Heart left ventricle (tissue), 16 donors: ENCODE data around the gene PTK6. TPM values are rescaled to one million over a fixed set of nuclear protein-coding genes. Genes with fewer than 3 reads are reported as not detected.

Experiments used
- ATAC-seq, 4 donors: fragments of 200-7000 bp; cut with Tn5 transposase; one replicate each; pipeline ENCODE4 v1.9.1; 2020 to 2022; ENCODE audit warnings: moderate library complexity in 4 of 4, mild to moderate bottlenecking in 3 of 4, moderate number of reproducible peaks in 1 of 4
- DNase-seq, 5 donors: peaks; one replicate each; pipeline ENCODE4 v3.0.0-alpha.2; 2020
- H3K27ac ChIP-seq, 12 donors: fragments of 200-600 bp; sonication (generic) in 4 of 12; one replicate each; pipeline versions ENCODE4 v1.5.0 to v1.8.0; 2016 to 2022; ENCODE audit warnings: mild to moderate bottlenecking in 2 of 12
- H3K27me3 ChIP-seq, 9 donors: fragments of 200-600 bp; sonication (generic) in 2 of 9; one replicate each; pipeline versions ENCODE4 v1.5.1 to v1.8.0; 2016 to 2022; ENCODE audit warnings: mild to moderate bottlenecking in 3 of 9
- H3K36me3 ChIP-seq, 9 donors: fragments of 200-600 bp; sonication (generic) in 2 of 9; one replicate each; pipeline versions ENCODE4 v1.5.0 to v1.8.0; 2018 to 2022; ENCODE audit warnings: mild to moderate bottlenecking in 2 of 9
- H3K4me1 ChIP-seq, 12 donors: fragments of 200-600 bp; sonication (generic) in 4 of 12; one replicate each; pipeline versions ENCODE4 v1.5.0 to v1.8.0; 2016 to 2022; ENCODE audit warnings: mild to moderate bottlenecking in 3 of 12
- H3K4me3 ChIP-seq, 12 donors: fragments of 200-600 bp; sonication (generic) in 4 of 12; one replicate each; pipeline versions ENCODE4 v1.5.0 to v1.8.0; 2017 to 2022; ENCODE audit warnings: mild to moderate bottlenecking in 9 of 12, moderate library complexity in 4 of 12
- H3K9me3 ChIP-seq, 12 donors: fragments of 200-600 bp; sonication (generic) in 4 of 12; one replicate each; pipeline versions ENCODE4 v1.5.0 to v1.8.0; 2016 to 2022; ENCODE audit warnings: mild to moderate bottlenecking in 1 of 12
- POLR2A ChIP-seq, 2 donors: fragments of 450-650 bp; IDR thresholded peaks; one replicate each; pipeline ENCODE4 v1.6.1; 2017; ENCODE audit warnings: antibody characterized with exemption in 2 of 2, mild to moderate bottlenecking in 2 of 2, moderate library complexity in 2 of 2
- WGBS, 4 donors: extraction: QIAGEN DNeasy Blood & Tissue Kit in 2 of 4; methylation state at CpG; one replicate each; pipeline versions ENCODE4 v1.1.5 to v1.1.7; 2013 to 2018; 5-methylcytosine and 5-hydroxymethylcytosine counted together
- intact Hi-C, 10 donors: fragments of 100-400 bp; cut with DNase I; formaldehyde crosslinking; loops; one replicate each; pipeline versions ENCODE4 v1.11.1 to v1.14.2; 2022
- polyA plus RNA-seq, 2 donors: library from polyadenylated mRNA; stranded (reverse); fragments of 200-250 nt; gene quantifications; one replicate each; pipeline ENCODE4 v1.2.3, GENCODE V29; 2013
- total RNA-seq, 9 donors: library from RNA; depleted of rRNA in 2 of 9; stranded (reverse); fragments of >200 nt in 2 of 9; fragmentation: NEBNext Ultra II Directional in 3 of 9; extraction: Animal tissue kit (Norgen Biotek cat#: 25700) in 3 of 9; gene quantifications; one replicate each; pipeline versions ENCODE4 v1.1.0 to v1.2.4, GENCODE V29; 2016 to 2023
- TF ChIP-seq, protein P1 (sequence below), 12 donors: fragments of 200-600 bp; sonication (generic) in 4 of 12; IDR thresholded peaks; one replicate each; pipeline versions ENCODE4 v1.5.0 to v1.8.0; 2018 to 2022; ENCODE audit warnings: antibody characterized with exemption in 12 of 12, mild to moderate bottlenecking in 5 of 12
- donor health status: ischemic (EF 13 %, LVEDD 7.1; RV severe dilation, severe dysfunction).
- donor health status: healthy with polysubstance abuse.
- donor health status: DM: no; HTN: yes; CAD: no.
- donor health status: DM: no; HTN: no; CAD: no.
- donor health status: ischemic (EF 25% LVEDD 6.9; RV normal size, moderate dysfunction).
- donor health status: ischemic (EF 25% LVEDD 5.7; RV mildly dilated, moderate dysfunction).
- donor health status: healthy.
- donor health status: DM: yes; HTN: yes; CAD: no.
- donor health status: ischemic (EF 35%, LVEDD 5.7; RV mildly dilated, moderate dysfunction).
- donor health status: nonischemic (EF 11% LVEDD 7.7; RV severe dilation, severe dysfunction).
- donor health status: DM: yes; HTN: yes; CAD: no.
- donor health status: PGD.
- donor health status: ischemic (EF 29% LVEDD 5.4; RV normal size, mild dysfunction).
- donor health status: nonischemic (EF 23%, LVEDD 6.1; RV moderate dilation, normal function).

The PTK6 gene
- total and polyA plus RNA-seq, 11 donors = 0.04 to 0.29 (median 0.12) TPM; not detected in 7

DNA sequence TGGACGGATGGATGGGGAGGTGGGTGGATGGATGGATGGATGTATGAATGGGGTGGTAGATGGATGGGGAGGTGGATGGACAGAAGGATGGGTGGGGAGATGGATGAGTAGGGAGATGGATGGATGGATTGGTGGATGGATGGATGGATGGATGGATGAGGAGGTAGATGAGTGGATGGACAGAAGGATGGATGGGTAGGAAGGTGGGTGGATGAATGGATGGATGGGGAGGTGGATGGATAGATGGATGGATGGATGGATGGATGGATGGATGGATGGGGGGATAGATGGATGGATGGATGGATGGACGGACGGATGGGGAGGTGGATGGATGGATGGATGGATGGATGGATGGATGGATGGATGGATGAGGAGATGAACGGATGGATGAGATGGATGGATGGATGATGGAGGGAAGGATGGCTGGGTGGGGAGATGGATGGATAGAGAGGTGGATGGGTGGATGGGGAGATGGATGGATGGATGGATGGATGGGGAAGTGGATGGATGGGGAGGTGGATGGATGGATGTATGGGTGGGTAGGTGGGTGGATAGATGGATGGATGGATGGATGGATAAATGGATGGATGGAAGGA, 45.4 kb downstream of the PTK6 start:
- intact Hi-C loops = no loop called here
- ATAC-seq (no peak), DNase-seq (no peak)
- Histone ChIP-seq H3K27me3 (peaks cover 9 to 50% (median 17%) of the 10 kb centered on the region in 9 donors), H3K36me3 (peaks cover 0 to 70% (median 13%) of the 10 kb centered on the region in 9 donors), H3K4me3 (no peak overlapping the region), H3K27ac (no peak overlapping the region), H3K4me1 (peaks cover 2 to 42% (median 21%) of the 10 kb centered on the region in 12 donors), H3K9me3 (no peaks in the 10 kb centered on the region)
- TF ChIP-seq, protein P1, sequence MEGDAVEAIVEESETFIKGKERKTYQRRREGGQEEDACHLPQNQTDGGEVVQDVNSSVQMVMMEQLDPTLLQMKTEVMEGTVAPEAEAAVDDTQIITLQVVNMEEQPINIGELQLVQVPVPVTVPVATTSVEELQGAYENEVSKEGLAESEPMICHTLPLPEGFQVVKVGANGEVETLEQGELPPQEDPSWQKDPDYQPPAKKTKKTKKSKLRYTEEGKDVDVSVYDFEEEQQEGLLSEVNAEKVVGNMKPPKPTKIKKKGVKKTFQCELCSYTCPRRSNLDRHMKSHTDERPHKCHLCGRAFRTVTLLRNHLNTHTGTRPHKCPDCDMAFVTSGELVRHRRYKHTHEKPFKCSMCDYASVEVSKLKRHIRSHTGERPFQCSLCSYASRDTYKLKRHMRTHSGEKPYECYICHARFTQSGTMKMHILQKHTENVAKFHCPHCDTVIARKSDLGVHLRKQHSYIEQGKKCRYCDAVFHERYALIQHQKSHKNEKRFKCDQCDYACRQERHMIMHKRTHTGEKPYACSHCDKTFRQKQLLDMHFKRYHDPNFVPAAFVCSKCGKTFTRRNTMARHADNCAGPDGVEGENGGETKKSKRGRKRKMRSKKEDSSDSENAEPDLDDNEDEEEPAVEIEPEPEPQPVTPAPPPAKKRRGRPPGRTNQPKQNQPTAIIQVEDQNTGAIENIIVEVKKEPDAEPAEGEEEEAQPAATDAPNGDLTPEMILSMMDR (IDR thresholded peaks at IDR 0.05) = no peak
- no peak for TF ChIP-seq POLR2A (IDR thresholded peaks at IDR 0.05)
- WGBS, 4 donors = 51 to 89% (median 65%) methylated on average over 4 of the region's 4 CpGs

DNA sequence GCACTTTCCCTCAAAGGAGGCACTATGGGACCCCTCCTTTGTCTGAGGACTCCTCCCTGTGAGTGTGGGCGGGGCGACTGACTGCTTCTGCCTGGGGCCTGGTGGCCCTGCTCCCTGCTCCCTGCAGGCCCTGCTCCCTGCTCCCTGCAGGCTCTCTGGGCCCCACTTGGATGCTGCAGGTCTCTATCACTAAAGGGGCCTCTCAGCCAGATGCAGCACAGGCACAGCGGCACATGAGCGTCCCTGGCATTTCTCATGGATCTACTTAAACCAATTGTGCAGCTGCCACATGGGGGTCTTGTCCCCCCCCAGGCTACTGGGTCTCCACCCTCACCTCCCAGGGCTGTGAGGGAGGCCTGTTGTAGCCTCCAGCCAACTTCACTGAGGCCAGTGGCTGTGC, 46.1 kb downstream of the PTK6 start:
- Histone ChIP-seq H3K36me3 (peaks cover 0 to 70% (median 13%) of the 10 kb centered on the region in 9 donors), H3K4me3 (no peak overlapping the region), H3K4me1 (peaks cover 0 to 36% (median 15%) of the 10 kb centered on the region in 12 donors), H3K27ac (no peak overlapping the region), H3K27me3 (peaks cover 9 to 50% (median 17%) of the 10 kb centered on the region in 9 donors), H3K9me3 (no peaks in the 10 kb centered on the region)
- DNase-seq (peak in 1 of 5 donors; percentile 49), ATAC-seq (no peak)
- TF ChIP-seq, protein P1 (IDR thresholded peaks at IDR 0.05) = no peak
- no peak for TF ChIP-seq POLR2A (IDR thresholded peaks at IDR 0.05)
- intact Hi-C loops = no loop called here
- 71 to 78% (median 73%) methylated on average over 3 to 4 of the region's 4 CpGs for WGBS, 4 donors

DNA sequence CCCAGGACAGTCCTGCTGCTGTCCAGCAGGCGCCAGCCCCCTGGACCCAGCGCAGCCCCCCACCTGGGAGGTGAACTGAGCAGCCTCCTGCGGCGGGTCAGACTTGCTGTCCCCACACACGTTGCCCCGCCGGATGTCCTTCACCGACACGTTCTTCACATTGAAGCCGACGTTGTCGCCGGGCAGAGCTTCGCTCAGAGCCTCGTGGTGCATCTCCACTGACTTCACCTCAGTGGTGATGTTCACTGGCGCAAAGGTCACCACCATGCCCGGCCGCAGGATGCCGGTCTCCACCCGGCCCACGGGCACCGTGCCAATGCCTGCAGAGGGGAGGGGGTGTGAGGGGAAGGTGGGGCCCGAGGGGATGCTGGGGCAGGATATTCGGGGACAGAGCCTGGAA, 46.8 kb downstream of the PTK6 start:
- Histone ChIP-seq H3K4me1 (peaks cover 0 to 29% (median 8%) of the 10 kb centered on the region in 12 donors), H3K36me3 (peaks cover 0 to 65% (median 13%) of the 10 kb centered on the region in 9 donors), H3K9me3 (no peaks in the 10 kb centered on the region), H3K27ac (no peak overlapping the region), H3K27me3 (peaks cover 9 to 49% (median 17%) of the 10 kb centered on the region in 9 donors), H3K4me3 (no peak overlapping the region)
- peak in 2 of 4 donors; percentile 3 to 4 for ATAC-seq
- DNase-seq = peak in 3 of 5 donors; percentile 34 to 51 (median 36)
- WGBS, 4 donors = 52 to 62% (median 61%) methylated on average over 24 of the region's 24 CpGs
- intact Hi-C loops = no loop called here
- TF ChIP-seq, protein P1 (IDR thresholded peaks at IDR 0.05) = no peak
- TF ChIP-seq POLR2A (IDR thresholded peaks at IDR 0.05) = no peak

DNA sequence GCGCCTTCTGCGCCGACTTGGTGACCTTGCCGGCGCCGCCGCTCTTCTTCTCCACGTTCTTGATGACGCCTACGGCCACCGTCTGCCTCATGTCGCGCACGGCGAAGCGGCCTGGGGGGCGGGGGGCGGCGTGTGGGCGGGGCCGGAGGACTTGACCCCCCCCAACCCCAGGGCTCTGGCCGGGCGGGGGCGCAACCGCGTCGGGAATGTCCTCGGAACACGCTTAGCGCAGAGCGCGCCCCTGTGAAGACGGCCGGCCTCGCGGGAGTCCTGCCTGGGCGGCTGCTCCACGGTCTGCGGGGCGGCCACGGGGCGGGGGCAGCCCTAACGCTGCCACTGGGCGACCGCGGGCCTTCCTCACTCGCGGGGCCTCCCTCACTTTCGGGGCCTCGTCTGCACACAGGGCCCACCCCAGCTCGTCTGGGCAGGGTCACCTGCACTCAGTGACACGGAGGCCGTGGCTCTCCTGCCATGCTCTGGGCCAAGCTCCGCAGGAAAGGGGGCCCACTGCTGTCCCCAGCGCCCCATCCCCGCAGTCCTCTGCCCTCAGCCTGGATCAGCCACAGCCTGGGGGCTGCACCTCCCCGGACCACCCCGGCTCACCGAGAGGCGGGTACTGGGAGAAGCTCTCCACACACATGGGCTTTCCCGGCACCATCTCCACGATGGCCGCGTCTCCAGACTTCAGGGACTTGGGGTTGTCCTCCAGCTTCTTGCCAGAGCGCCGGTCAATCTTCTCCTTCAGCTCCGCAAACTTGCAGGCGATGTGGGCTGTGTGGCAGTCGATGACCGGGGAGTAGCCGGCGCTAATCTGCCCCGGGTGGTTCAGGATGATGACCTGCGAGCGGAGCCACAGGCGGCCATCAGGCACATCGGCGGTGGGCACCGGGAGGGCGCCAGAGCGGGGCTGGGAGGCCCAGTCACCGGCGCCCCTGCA, 48.6 kb downstream of the PTK6 start:
- Histone ChIP-seq H3K27ac (no peak overlapping the region), H3K36me3 (peaks cover 0 to 47% (median 13%) of the 10 kb centered on the region in 9 donors), H3K4me3 (no peak overlapping the region), H3K27me3 (peaks cover 9 to 45% (median 17%) of the 10 kb centered on the region in 9 donors), H3K4me1 (peaks cover 0 to 40% (median 4%) of the 10 kb centered on the region in 12 donors), H3K9me3 (no peaks in the 10 kb centered on the region)
- ATAC-seq (no peak), DNase-seq (peak in 3 of 5 donors; percentile 23 to 49 (median 24))
- WGBS, 4 donors = 33 to 55% (median 43%) methylated on average over 24 to 83 of the region's 83 CpGs
- intact Hi-C loops = no loop called here
- TF ChIP-seq POLR2A (IDR thresholded peaks at IDR 0.05) = no peak
- TF ChIP-seq, protein P1 (IDR thresholded peaks at IDR 0.05) = no peak
